HuH-7 (cell line): ENCODE data around the gene TTLL6.
"Not testable (repeated sequence)": the region's sequence is repeated elsewhere in the genome, so short reads cannot be mapped to it uniquely, and the experiment has no call there.

Source experiments
- DNase-seq: peaks from one replicate; pipeline ENCODE4 v3.0.0; 2011; ENCODE audit warnings: low spot score

TTLL6 gene

DNA sequence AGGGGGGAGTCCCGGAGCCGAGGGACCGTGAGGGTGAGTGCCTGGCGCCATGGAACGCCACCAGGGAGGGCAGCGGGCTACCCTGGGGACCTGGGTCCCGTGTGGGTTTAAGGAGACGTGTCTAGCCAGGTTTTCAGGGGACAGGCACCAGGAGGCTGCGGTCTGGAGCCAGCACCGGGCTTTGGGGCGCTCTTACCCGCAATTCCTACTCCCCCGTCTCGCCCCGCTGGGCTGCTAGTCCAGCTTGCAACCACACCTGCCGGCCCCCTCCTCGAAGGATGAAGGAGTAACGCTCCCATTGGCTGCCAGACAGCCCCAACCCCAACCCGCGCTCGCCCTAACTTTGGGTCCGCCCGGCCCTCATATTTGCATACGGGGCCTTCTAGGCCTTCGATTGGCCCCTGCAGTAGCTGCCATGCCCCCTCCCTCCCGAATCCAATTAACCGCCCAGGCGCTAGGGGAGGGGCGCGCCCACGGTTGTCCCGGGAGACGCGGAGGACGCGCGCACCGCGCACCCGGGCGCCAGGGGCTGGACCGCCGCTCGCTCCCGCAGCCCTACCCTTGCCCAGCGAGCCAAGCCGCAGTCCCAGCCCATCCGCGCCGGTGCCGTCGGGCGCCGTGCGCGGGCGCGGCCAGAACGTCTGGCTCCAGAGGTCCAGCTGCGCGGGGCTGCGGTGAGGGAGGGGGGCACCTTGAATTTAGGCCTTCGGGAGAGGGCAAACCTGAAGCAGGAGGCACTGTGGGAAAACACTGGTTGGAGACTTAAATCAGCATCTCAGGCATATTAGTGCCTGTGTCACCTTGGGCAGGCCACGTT lies at the start of gene TTLL6:
TTLL6 (minus strand) TSS at position 456 of the 817 bp plus-strand sequence; CDS start at position 299, 157 bp downstream.
- peak; percentile 96 for DNase-seq

DNA sequence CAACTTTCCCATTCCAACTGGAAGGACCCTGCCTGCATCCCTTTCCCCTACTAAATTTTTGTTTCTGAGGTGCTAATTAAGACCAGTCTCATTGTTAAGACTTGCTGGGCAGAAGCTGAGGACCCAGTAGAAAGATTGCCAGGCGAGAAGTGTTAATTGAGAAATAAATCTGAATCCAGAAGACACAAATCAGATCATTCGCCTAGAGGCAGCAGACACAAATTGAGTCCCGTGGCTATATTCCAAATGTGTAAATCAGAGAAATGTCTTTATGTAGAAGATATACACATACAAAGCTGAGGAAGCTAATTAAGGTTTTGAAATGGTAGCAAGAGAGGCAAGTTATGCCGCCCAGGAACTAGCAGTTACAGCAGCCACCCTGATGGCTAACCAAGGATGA lies 43.4 kb upstream of the TTLL6 start:
- no peak for DNase-seq

DNA sequence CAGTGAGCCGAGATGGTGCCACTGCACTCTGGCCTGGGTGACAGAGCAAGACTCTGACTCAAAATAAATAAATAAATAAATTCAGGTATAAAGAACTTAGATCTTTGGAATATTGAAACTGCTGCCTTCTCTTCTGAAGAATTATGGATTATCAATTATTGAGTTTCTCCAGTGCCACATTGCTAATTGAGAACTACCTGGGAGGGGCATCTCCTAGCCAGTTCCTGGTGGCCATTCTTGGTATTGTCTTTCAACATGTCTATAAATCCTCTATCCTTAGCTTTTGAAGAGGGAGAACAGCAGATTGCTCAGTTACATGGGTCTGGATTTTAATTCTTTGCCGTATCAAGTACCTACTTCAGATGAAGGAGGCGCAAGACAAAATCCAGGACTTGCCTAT lies 43.0 kb upstream of the TTLL6 start:
- no peak for DNase-seq

DNA sequence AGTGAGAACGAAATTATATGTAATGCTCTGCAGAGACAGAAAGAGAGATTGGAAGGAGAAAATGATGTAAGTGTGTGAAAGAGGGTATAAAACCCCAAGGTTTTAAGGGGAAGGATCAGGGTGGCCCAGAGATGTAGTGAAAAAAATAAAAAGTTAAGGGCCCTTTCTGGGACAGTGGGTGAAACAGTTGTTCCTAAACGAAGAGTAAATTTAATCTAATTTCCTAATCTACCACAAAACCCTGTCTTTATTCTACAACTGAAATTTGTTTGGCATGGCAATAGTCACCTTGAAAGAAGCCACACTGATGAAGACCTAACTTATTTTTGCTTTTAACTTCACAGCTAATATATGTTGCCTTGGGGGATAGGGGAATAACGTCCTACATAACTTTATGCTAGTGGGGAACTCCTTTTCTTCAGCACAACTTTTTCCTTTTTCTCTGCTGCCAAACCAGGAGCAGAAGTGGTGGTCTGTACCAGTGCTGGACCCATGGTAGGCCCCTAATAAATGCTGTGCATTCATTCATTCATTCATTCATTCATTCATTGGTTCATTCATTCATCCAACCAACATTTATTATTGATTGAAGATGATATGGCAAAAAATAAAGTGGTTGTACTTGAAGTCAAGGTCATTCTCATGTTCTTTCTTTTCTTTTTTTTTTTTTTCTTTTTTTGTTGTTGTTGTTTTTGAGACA lies 39.2 kb upstream of the TTLL6 start:
- no peak for DNase-seq

DNA sequence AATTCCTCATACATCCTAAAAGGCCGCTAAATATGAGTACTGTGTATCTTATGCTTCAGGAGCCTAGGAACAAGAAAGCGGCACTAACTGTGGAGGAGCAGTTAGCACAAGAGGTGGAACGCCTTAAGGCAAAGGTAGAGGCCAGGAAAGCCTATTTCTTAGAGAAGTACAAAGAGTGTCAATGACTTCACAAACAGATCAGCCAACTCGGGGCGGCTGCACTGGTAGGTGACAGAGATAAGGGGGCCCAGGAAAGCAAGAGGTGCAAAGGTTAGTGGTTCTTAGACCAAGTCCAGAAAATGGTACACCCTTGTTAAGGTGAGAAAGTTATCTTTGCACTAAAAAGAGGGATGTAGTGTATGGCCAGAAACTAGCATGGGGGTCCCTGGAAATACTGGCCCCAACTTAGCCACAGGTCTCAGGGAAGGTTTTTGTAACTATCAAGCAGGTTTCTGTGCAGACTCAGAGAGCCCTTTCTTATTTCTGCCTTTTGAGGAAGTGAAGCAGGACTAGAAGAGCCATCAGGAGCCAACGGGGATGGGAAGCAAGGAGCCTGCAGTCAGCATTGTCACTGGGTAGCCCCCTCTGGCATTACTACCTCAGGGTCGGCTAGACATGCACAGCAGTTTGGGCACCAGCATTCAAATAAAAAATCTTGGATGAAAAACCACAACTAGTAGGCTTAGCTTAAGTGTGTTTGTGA lies 37.9 kb upstream of the TTLL6 start:
- DNase-seq, result no peak

DNA sequence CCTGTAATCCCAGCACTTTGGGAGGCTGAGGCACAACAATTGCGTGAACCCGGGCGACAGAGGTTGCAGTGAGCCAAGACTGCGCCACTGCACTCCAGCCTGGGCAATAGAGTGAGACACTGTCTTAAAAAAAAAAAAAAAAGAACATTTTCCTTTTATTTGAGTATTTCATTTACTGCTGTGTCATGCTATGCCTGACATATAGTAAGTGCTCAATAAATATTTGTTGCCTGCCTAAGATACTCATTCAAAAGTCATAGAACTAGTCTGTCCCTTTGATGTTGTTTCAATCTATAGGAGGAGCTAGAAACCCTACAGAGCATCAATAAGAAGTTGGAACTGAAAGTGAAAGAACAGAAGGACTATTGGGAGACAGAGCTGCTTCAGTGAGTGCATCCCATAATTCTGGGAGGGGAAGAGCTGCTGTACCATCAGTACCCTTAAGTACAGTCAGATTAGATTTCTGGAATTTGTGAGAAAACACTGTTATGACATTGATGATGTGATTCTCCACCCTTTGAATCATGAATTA lies 33.8 kb upstream of the TTLL6 start:
- DNase-seq, result no peak

DNA sequence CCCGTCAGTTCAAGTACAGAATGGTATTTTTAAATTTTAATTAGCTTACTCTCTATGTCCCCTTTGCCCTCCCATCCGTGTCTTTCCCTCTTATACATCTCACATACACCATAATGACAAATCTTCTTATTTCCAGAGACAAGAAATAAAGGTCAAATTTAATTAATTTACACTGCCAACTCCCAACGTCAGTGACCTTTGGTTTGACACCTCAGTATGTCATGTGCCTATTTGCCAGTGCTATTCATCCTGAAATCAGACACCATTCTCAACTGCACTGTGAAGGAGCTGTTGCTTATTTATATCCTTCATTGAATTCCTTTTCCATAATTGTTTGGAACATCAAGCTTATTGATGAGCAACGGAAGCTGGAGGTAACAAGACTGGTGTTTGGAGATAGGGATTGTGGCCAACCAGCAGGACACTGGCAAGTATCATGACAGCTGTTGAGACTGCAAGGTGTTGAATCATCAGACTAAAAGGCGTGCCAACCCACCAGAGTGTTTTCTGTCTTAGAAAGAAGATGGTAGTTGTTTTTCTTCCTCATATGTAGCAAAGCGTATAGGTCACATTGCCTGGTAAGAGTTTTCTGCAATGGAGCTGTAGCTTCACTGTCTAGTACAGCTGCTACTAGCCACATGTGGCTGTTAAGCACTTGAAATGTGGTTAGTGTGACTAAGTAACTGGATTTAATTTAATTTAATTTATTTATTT lies 26.3 kb upstream of the TTLL6 start:
- no peak for DNase-seq

DNA sequence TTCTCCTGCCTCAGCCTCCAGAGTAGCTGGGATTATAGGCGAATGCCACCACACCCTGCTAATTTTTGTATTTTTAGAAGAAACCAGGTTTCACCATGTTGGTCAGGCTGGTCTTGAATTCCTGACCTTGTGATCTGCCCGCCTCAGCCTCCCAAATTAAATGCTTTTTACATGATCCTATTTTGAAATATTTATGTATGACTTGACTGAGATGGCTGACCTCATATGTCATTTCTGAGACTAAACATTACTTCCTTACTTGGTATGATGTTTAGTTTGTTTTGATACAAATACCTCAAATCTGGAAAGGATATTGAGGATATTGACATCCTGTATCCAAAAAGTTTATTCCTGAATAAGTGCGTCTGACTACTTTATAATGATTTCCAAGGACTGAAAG lies 25.7 kb upstream of the TTLL6 start:
- DNase-seq, result no peak

DNA sequence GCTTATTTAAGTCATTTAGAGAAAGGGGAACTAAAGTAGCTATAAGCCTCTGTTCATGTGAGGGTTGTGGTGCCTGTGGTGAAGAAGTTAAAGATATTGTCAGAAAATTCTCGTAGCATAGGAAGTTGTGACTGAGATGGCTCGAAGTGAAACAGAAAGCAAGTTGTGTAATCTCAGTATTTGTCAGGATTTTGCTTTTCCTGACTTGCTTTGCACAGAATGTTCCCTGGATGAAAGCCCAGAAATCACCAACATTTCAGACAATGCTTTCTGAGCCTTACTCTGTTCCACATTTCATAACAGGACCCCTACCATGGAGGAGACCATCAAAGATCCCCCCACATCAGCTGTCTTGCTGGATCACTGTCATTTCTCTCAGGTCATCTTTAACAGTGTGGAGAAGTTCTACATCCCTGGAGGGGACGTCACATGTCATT lies 24.4 kb upstream of the TTLL6 start:
- no peak for DNase-seq

DNA sequence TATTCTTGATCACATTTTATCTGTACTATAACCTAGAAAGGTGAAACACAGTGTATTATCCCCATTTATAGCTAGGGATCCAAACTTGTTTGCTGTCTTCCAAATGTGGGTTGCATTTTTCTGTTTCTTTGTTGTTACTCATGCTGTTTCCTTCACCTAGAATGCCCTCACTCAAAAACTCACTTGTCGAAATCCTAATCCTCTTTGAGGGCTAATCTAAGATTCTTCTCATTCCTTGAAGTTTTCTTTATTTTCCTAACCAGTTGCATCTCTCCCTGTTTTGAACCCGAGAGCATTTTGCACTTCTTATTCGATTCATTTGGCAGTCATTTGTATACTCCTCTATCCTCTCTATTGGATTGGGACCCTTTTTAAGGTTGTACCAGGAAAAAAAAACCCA lies 23.4 kb upstream of the TTLL6 start:
- no peak for DNase-seq

DNA sequence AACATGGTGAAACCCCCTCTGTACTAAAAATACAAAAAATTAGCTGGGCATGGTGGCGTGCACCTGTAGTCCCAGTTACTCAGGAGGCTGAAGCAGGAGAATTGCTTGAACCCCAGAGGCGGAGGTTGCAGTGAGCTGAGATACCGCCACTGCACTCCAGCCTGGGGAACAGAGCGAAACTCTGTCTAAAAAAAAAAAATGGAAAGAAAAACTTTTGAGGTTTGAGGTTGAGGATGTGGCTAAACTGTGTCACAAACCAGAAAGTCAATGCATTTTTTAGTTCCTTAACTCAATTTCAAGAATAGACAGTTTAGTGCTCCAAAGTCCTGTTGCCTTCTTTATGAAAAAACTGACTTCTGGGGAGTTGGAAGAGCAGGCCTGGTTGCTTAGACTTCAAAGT lies 20.4 kb upstream of the TTLL6 start:
- DNase-seq, result not testable (repeated sequence)

DNA sequence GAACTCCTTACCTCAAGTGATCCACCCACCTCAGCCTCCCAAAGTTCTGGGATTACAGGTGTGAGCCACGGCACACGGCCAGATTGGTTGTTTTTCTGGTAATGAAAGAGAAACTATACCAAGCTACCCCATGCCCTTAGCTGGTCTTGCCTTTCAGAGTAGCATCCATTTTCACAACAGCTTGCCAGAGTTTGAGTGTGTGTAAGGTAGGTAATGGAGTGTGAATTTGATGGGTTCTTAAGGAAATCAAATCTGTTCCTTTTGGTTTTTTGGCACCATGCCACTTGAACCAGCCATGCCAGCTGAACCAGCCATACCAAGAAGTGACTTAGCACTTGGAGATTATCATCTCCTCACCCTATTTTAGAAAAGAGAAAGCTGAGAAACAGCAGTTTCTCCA lies 18.9 kb upstream of the TTLL6 start:
- no peak for DNase-seq

DNA sequence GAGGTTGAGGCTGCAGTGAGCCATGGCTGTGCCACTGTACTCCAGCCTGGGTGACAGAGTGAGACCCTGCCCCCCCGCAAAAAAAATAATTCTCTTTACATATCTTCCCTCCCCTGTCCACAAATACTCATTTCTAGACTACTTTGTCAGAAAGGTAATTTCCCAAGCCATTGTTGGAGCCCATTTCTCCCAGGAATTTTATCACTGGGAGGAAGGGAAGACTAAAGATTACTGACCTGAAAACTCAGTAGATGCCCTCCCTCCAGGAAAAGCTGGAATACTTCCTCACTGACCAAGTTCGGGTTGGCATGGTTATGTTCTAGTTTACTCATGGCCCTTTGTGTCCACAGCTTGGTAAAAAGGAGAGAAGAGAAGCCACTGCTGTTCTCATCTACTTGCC lies 17.9 kb upstream of the TTLL6 start:
- DNase-seq, result no peak

DNA sequence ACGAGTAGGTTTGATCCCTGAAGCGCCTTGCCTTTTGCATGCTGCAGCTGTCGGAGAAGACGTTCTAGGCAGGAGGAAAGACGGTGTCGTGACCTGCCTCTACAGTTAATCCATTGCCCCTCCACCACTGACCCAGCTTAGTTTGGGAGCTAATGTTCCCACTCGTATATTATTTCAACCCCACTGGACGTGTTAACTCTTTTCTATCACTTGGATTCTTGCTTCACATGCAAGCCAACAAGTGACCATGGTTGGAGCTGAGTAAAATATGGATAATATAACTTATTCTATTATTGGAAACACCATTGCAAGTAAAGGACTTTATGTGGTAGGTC lies 14.5 kb upstream of the TTLL6 start:
- no peak for DNase-seq

DNA sequence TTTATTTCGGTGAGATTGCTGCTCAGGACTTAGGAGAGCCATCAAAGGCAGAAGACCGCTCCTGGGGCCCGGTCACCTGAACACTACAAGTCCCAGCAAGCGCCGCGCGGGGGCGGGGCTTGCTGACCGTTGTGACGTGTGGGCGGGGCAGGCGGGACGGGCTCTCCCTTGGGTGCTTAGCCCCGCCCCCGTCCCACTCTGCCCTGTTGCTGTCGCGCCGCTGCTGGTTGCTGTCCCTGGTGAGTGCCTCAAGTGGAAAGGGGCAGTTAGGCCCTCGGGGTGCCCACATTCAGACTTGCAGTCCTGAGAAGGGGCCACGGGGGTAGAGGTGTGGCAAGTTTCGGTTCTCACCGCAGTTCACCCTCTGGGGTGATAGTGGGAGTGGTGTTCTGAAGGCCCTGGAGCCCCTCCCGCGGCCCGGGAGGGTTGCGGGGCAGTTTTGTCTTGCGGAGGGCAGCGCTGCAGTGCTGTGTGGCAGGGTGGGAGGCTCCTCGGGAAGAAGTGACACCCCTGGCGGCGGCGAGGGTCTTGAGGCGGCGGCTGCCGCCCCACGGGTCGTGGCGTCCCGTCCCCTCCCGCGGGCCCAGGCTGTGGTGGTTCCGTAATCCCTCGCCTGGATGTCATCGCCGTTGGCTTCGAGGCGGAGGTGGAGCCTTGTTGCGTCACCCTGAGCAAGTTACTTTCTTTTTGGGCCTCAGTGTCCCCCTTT lies 14.0 kb upstream of the TTLL6 start, which contains the start of gene CALCOCO2:
CALCOCO2 (plus strand) TSS at position 196 of the 709 bp plus-strand sequence. CDS start 10,673 bp downstream, outside the sequence.
- DNase-seq, result peak; percentile 86

DNA sequence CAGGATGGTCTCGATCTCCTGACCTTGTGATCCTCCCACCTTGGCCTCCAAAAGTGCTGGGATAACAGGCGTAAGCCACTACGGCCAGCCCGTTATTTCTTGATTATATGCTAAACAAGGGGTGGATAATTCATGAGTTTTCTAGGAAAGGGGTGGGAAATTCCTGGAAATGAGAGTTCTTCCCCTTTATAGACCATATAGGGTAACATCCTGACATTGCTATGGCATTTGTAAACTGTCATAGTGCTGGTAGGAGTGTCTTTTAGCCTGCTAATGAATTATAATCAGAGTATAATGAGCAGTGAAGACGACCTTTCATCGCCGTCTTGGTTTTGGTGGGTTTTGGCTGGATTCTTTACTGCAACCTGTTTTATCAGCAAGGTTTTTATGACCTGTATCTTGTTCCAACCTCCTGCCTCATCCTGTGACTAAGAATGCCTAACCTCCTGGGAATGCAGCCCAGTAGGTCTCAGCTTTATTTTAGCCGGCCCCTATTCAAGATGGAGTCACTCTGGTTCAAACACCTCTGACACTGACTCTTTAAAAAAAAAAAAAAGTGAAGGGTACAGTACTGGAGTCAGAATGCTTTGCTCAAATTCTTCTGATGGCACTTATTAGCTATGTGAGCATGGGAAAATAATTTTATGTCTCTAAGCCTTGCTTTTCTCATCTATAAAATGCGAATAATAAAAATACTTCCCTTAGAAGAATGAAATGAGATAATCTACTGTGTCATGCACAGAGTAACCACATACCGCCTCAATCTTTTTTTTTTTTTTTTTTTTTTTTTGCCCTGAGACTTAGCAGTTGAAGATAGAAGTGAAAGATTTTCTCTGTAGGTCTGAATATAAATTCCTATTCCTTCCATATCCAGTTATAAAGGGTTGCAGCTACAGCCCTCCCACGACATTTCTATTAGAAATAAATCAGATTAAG lies 8.7 kb upstream of the TTLL6 start:
- DNase-seq, result no peak

DNA sequence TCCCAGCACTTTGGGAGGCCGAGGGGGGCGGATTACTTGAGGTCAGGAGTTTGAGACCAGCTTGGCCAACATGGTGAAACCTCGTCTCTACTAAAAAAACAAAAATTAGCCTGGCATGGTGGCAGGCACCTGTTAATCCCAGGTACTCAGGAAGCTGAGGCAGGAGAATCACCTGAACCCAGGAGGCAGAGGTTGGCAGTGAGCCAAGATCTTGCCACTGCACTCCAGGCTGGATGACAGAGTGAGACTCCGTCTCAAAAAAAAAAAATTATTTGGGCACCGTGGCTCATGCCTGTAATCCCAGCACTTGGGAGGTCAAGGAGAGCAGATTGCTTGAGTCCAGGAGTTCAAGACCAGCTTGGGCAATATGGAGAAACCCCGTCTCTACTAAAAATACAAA lies 3.9 kb upstream of the TTLL6 start:
- not testable (repeated sequence) for DNase-seq

DNA sequence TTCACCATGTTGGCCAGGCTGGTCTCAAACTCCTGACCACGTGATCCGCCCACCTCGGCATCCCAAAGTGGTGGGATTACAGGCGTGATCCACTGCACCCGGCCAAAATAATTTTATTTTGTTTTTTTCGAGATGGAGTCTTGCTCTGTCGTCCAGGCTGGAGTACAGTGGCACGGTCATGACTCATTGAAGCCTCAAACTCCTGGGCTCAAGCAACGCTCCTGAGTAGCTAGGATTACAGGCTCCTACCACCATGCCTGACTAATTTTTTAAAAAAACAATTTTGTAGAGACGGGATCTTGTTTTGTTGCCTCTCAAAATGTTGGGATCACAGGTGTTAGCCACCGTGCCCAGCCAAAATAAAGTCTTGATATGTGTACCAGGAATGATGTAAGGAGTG lies 2.4 kb upstream of the TTLL6 start:
- DNase-seq, result no peak

DNA sequence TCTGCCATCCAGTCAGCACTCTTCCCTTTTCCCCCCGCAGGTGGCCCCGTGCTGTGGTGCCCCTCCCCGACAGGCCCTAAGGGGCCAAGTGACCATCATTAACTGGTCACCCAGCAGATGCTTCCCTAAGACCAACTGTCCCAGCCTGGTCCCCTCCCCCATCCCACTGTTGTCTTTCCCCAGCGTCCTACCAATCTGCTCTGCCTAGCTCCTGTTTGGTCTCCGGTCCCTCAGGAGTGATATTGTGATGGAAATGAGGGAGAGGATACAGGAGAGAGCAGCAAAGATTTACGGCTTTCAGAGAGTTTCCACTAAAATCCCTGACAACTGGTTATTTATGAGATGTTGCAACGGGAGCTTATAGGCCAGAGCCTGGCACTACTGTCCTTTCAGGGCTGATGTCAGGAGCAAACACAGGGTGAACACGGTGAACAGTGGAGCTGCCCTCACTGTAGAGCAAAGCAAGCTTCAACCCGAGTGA lies 1.4 kb upstream of the TTLL6 start:
- no peak for DNase-seq

DNA sequence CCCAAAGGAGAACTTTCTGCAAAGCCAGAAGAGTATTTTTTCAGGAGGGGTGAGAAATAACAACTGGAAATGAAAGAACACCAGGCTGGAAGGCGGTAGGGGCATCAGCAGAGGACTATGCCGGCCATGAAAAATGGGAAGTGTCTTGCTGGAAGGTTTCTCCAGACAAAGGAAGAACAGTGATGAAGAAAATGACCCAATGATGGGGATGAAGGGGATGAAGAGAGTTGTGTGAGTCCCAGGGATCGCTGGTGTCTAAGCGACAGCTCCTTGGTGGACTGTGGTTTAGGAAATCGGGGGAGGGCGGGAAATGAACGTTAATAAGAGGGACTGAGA lies 623 bp downstream of the TTLL6 start:
- no peak for DNase-seq
